Stimulated activated CD8-positive, alpha-beta memory T cell treated with anti-CD3 and anti-CD28 coated beads, Interleukin-15, amount 100 ng/mL, for 48 hours (primary cell): ENCODE measurements around the gene AGPAT2.

ENCODE experiments used
- DNase-seq, 2 donors: peaks; one replicate each; pipeline ENCODE4 v3.0.0-alpha.2; 2020; ENCODE audit warnings: low read depth in 2 of 2

Gene AGPAT2

DNA sequence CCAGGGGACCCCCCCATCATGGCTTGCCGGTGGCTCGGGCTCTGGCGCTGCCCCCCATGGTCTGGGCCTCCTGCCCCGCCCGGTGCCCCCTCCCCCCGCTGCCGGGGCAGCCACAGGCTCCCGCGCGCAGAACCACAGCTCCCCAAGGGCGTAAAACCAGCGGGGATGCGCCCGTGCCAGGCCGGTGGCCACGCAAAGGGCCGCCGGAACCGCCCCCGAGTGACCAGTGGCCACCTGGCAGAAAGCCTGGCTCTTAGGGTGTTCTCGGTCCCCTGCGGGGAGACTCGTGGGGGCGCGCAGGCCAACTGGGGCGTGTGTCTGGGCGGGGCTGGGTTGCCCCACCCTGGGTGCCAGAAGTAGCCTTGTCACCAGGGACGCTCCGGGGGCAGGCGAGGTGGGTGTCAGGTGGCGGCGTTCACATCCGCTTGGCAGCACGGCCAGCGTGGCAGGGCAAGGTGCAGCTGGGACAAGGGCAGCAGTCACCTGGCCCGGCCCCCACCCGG is 515 bp upstream of the AGPAT2 start:
- no peak for DNase-seq

DNA sequence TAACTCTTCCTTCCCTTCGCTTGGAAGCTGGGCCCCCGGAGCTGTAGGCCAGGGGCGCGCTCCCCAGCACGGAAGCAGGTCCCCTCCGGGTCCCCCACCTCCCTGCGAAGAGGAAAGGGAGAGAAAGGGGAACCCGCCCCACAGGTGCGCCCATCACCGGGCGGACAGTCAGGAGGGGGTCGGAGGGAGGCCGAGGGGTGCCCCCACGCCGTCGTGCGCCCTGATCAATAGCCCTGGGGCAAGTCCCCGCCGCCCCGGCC is 793 bp downstream of the AGPAT2 start:
- DNase-seq: no peak

DNA sequence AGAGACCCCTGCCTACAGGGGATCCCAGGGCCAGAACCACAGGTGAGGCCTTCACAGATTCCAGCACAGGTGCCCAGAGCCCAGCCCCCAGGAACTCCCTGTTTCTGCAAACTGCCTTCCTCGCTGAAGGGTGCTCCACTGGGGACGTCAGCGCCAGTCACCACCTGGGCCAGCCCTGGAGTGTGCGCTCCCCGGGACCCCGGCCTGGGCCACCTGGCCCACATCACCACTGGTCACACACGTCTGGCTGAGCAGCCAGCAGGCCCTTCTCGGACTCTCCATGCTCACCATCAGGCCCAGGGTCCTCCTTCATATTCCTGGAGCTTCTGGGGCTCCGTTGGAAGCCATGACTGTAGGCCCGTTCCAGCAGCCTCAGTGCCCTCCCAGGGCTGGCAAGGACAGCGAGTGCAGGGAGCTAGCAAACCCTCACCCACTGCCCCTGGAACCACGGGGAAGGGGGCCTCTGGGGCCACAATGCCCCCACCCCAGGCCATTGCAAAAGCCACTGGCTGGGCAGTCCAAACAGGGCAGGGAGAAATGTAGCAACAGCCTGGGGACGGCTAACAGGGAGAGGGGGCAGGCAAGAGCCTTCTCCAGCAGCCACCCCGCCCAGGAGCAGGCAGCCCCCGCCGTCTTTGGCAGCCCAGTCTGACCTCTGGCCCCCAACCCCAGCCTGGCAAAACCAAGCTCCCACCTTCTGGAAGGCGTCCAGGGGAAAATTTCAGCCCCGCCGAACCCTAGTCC is 1.3 kb downstream of the AGPAT2 start:
- DNase-seq: no peak

DNA sequence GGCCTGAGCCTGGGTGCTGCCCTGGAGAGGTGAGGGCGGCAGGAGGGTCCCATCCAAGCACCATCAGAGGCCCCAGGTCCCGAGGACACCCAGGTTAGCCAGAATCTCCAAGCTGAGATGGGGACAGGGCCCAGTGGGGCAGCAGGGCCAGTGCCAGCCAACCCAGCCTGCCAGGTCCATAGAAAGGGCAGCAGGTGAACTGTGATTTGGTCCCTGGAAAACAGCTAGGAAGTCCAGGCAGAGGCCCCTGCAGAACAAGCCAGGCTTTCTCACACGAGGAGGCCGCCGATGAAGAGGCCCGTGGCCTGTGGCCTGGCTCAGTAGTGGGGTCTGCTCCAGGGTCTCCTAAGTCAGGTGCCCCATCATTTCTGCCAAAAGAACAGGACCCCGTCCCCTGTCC is 2.0 kb downstream of the AGPAT2 start:
- DNase-seq: no peak

DNA sequence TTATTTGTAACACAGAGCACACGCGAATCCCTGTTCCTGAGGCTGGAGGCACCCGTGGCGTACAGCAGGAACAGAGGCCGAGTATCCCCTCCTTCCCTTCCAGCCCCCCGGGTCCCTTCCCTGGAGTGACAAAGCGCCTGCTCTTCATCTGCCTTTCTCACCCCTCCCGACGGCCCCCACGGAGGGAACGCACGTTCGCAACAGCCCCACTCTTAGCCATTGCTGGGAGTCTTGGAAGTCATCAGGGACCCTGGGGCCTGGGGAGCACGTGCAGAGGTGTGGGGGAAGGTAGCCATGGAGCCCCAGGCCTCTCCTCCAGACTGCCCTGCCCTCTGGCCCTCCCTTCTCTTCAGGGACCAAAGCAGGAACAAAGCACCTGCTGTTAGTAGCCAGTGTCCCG is 2.5 kb downstream of the AGPAT2 start:
- DNase-seq: no peak

DNA sequence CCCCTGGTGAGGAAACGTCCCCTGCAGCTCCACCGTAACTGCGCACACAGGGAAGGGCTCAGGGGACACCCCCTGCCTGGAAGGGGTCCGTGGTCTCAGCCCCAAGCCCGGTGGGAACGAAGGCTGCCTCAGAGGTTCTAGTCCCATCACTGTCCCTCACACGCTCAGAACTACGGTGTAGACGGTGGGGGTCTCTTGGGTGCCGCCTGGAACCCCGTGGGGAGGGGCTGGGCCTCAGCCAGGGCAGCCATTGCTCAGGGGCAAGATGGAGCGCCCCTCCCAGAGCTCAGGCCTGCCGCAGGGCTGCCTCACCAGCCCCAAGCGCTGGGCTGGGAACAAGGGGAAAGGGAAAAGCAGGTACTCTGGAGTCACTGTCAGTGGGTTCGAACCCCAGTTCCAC is 2.9 kb downstream of the AGPAT2 start:
- no peak for DNase-seq

DNA sequence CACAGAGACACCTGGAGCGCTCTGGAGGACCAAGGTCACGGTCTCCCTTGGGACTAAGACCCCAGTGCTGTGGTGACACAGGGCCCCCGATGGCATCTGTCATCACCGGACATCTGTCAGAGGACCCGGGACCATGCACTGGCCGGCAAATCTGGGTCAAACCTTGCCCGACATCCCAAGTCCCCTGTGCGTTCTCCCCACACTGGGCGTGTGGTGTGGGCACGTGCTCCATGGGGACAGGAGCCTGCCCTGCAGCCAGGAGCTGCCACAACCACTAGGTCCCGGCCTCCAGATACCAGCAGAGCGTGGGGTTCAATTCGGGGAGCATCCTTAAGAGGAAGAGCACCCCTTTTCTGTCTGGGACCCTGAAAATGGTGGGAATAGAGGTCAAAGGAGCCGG is 3.5 kb downstream of the AGPAT2 start:
- DNase-seq: no peak

DNA sequence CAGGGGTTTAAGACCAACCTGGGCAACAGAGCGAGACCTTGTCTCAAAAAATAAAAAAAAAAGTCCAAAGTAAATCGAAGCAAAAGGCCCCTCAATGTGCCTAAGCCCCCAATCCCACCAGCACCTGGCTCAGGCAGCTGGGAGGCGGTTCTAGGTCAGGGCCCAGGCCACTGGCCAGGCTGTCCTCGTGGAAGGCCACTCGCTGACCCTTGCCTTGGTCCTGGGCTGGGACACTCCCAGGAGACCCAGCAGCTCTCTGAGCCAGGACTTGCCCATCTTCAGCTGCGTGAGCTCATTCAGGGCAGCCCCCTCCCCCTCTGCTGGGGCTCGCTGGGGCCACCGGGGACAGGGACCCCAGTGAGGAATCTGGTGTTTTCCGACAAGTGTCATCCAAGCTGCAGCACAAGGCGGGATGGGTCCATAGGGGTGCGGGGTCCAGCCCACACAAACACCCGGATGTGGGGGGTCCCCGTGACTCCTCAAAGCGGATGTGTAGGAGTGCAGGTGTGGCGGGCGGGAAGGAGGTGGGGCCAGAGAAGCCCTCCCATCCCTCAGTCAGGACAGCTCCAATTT is 4.0 kb downstream of the AGPAT2 start:
- DNase-seq: no peak

DNA sequence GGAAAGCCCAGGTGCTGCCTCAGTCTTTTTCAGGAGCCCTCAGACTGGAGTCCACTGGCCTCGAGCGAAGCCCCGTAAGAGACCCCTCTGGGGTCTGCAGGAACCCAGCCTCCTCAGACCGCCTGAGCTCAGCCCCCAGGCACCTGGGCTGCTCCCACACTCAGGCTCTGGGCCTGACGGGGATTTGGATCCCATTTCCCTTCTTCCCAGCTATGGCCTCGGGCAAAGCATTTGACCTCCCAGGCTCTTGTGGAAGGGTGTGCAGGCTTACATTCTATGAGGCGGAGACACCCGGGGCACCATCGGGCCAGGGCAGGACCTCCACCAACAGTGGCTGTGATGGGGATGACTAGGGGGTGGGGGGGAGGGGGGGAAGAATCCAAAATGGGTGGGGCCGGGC is 4.5 kb downstream of the AGPAT2 start:
- DNase-seq: no peak

DNA sequence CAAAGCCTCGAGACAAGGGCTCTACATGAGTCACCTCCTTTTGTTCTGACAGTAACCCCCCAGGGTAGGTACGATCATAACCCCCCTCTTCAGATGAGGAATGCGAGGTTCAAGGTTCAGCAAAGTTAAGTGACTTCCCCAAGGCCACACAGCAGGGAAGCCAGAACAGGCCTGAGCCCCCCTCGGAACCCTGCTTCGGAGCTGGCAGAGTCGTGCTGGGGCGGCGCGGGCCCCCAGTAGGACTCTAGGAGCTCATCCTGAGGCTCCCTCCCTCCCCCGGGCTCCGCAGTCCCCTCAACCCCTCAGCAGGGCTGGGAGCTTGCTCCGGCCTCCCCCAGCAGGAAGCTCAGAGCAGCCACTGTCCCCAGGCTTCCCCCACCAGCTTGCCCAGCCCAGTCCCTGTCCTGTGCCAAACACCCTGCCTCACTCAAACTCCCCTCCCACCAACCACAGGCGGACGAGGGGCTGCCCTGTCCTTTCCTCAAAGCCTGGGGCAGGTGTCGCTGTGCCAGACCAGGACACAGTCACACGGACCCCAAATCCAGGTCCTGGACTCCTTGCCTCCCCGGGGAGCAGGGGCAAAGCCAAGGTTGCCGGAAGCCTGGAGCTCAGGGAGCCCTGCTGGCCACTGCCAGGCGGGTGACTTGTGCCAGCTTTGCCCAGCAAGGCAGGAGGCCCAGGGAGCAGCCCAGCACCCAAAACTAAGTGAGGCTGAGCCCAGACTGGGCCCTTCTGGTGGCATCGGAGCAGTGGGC is 5.1 kb downstream of the AGPAT2 start:
- no peak for DNase-seq

DNA sequence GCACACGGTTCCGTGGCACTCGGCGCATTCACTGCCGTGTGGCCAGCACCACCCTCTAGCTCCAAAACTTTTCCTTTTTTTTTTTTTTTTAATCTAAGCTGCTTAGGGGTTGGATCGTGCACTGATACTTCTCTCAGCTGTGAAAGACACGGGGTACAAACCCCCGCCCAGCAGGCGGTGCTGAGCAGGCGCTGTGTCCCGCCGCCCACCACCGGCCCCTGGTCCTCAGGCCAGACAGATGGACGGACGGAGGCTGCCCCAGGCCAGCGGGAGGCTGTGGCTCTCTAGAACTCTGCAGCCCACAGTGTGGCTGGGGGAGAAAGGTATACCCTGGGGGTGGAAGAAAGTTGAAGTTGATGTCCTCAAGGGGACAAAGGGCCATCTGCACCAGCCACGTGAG is 6.2 kb downstream of the AGPAT2 start:
- no peak for DNase-seq

DNA sequence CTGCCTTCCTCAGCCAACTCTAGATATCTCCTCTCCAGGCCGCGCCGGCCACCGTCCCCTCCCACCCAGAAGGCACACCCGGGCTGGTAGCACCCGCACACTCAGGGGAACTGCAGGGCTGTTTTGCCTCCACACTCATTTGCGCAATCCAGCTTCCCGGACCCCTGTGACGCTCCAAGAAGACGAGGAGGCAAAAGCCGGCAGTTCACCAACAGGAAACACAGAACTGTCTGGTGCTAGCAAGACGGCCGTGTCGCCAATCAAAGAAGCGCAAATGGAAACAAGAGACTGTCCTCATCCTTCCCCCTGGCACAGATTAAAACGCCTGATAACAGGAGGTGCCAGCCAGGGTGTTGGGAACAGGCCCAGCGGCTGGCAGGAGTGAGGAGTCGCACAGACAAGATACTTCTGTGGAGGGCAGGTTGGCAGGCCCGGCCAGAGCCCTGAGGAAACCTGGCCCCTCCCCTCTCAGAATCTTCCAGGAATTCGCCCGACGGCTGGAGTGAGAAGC is 7.8 kb downstream of the AGPAT2 start:
- no peak for DNase-seq

DNA sequence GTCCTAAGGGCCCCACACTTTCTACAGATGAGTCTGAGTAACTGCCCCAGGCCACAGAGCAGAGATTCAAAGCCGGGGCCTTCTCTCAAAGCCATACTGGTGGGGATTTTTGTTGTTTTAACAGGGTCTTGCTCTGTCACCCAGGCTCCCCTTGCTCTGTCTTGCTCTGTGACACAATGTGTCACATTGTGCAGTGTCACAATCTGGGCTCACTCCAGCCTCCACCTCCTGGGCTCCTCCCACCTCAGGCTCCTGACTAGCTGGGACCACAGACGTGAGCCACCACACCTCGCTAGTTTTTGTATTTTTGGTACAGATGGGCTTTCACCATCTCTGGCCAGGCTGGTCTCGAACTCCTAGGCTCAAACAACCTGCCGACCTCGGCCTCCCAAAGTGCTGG is 8.6 kb downstream of the AGPAT2 start:
- no peak for DNase-seq

DNA sequence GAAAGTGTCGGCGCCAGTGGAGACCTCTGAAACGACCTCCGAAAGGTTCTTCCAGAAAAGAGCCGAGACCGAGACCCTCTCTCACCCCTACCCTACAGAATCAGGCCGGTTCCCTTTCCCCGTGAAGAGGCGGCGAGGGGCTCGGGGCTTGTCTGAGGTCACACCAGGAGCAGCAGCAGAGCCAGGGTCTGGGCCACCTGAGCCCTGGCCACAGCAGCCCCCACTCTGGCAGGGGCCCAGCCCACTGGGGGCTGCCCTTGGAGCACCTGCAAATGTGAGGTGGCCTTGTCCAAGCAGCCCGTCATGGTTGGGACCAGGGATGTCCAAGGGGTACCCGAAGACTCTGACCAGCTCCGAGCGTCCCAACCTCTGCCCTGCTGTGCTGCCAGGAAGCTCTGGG is 9.2 kb downstream of the AGPAT2 start:
- no peak for DNase-seq

DNA sequence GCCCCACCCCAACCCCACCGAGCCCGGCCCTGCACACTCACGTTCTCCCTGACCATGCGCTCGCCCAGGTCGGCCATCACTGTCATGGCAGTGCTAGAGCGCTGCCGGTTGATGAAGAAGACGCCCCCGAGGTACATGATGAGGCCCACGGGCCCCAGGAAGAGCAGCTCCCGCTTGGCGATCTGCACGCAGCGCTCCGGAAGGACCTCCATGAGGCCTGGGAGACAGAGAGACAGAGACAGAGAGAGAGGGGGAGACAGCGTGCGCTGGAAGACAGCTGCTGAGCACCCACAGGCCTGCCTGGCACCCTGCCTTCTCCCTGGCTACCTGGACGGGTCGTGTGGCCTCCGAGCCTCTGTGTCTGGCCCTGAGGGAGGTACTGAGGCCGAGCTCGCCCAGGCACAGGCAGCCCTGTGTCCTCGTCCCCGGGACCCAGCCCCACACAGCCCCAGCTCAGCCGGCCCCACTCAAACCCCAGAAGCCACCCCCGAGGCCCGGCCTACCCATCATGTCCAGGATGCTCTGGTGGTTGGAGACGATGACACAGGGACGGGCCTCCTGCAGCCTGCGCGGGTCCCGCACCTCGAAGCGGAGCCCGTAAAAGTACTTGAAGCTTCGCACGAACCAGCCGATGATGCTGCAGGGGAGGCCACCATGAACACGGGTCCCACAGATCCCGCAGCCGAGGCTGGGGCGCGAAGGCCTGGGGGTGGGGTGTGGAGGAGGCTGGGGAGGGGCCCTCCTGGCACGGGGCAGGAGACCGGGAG is 10.2 kb downstream of the AGPAT2 start:
- DNase-seq: no peak

DNA sequence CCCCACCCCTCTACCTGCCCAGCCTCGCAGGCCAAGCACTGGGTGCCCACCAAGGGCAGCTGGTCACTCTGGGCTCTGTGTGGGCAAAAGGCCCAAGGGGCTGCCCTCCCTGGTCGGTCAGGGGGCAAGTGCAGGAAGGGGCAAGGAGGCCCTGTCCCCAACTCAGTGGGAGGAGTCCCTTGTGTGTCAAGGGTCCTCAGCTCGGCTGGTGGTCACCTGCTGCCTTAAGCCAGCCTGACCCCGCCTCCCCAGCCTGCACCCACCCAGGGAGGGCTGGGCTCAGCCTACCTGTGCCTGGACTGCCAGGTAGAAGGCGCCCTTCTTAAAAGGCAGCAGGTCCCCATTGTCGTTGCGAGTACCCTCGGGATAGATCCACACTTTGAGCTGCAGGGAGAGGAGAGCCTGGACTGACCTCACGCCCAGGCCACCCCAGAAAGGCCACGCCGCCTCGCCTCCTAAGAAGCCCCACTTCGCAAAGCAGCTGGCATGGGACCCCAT is 10.9 kb downstream of the AGPAT2 start:
- DNase-seq: no peak

DNA sequence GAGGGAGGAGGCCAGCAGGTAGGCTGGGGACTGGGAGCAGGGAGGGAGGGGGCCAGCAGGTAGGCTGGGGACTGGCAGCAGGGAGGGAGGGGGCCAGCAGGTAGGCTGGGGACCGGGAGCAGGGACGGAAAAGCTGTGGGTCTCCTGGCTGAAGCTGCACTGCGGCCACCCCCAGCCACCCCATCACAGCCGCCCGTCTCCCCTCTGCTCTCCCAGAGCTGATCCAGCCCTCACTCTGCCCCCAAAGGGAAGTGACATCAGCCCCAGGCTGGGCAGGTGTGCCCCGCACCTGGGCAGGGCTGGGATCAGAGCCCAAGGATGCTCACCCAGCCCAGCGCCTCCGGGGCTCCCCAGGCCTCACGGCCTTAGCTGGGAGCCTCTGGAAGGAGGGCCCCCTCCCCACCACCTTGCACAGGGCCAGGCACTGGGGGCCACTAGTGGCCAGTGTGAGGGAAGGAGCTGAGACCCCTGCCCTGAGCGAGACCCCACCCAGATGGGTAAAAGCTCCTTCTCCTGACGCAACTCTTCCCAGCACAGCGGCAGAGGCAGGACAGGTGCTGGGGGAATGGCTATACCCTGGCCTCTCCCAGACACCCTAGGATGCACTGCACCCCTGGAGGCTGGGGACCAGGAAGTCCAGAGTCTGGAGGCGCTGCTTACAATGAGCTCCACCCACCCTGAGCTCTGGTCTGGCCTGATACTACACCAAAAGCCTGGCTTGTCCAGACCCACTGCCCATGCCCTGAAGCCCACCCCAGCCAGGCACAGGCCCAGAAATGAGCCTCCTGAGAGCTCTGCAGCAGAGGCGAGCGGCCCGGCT is 11.6 kb downstream of the AGPAT2 start:
- DNase-seq: no peak

DNA sequence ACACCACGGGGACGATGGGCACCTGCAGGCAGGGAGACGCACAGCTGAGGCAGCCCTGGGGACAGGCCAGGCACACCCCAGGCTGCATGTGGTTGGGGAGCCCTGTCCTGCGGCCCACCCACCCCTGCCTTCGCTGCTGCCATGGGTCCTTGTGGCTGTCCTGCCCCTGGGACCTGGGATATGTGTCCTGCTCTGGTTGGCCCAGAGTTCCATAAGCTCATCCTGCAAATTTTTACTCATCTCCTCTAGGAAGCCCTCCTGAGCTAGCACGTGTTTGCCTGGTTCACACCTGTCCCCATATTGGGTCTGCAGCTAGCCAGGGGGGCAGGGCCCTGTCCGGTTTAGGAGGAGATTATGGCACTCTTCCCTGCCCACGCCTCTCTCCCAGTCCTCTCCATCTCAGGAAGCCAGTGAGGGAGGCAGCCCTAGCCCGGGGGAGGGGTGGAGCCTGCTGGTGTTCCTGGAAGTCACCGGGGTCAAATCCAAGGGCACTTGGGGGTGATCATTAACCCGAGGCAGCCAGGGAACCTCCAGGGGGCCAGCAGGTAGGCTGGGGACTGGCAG is 12.4 kb downstream of the AGPAT2 start:
- DNase-seq: no peak

DNA sequence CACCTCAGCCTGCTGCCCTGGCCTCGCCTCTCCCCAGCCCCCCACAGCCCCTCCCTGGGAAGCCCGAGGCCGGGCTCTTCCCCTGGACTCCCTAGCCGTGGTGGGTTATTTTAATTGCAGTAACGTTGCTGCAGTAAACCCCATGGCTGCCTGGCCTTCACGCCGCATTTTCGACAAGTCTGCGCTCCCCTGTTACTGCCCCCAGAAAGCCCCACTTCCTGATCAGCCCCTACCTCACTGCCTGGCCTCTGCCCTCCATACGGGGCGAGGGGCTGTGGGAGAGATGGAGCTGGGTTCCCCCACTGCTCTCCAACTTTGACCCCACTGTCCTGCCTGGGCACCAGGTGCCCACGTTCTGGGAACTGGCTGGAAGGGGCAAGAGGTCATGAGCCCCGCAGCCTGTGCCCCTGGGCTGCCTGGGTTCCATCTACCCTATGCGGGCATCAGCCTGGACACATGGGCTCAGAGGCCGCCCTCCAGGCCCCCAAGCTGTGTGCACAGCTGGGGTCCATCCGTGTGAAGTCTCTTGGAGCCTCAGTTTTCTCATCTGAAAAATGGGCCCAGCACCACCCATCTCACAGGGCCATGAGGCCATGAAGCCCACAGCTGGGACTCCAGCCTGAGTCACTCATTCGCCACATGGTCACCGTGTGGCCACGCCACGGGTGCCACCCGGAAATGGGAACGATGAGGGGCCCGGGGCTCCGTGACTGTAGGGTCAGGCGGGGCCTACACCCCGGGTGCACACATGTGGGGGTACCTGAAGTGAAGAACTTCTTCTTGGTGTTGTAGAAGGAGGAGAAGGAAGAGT is 13.1 kb downstream of the AGPAT2 start:
- no peak for DNase-seq
